Esophagus muscularis mucosa (tissue), 3 donors: ENCODE results near the gene SFXN4.

Experiments used
- POLR2A ChIP-seq: fragments of 450-650 bp; IDR thresholded peaks from one replicate; pipeline ENCODE4 v1.6.1; 2017; ENCODE audit warnings: antibody characterized with exemption, moderate library complexity, mild to moderate bottlenecking, low read depth
- POLR2AphosphoS5 ChIP-seq, 2 donors: sonication (generic); formaldehyde crosslinking; IDR thresholded peaks; one replicate each; pipeline ENCODE4 v1.6.1; 2017; ENCODE audit warnings: antibody characterized with exemption in 2 of 2
- TF ChIP-seq, protein P1 (sequence below), 3 experiments: fragments of 200-600 bp in 2 of 3; fragments of 450-650 bp in 1 of 3; sonication (generic) in 2 of 3; IDR thresholded peaks; one replicate each; pipeline ENCODE4 v1.5.1; 2017 to 2019; ENCODE audit warnings: antibody characterized with exemption in 3 of 3, mild to moderate bottlenecking in 2 of 3, moderate library complexity in 1 of 3

DNA sequence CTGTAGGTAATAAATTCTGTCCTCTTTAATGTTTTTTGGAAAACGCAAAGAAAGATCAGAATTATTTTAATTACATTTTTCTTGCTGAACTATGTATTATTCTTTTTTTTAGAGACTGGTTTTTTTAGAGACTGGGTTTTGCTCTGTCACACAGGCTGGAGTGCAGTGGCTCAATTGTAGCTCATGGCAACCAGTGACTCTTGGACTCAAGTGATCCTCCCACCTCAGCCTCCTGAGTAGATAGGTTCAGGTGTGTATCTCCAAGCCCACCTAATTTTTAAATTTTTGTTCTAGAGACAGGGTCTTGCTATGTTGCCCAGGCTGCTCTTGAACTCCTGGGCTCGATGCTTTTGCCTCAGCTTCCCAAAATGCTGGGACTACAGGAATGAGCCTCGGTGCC is 66.9 kb downstream of the SFXN4 start:
- TF ChIP-seq POLR2AphosphoS5 (IDR thresholded peaks at IDR 0.05): no peak
- TF ChIP-seq, protein P1, sequence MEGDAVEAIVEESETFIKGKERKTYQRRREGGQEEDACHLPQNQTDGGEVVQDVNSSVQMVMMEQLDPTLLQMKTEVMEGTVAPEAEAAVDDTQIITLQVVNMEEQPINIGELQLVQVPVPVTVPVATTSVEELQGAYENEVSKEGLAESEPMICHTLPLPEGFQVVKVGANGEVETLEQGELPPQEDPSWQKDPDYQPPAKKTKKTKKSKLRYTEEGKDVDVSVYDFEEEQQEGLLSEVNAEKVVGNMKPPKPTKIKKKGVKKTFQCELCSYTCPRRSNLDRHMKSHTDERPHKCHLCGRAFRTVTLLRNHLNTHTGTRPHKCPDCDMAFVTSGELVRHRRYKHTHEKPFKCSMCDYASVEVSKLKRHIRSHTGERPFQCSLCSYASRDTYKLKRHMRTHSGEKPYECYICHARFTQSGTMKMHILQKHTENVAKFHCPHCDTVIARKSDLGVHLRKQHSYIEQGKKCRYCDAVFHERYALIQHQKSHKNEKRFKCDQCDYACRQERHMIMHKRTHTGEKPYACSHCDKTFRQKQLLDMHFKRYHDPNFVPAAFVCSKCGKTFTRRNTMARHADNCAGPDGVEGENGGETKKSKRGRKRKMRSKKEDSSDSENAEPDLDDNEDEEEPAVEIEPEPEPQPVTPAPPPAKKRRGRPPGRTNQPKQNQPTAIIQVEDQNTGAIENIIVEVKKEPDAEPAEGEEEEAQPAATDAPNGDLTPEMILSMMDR (IDR thresholded peaks at IDR 0.05): no peak
- TF ChIP-seq POLR2A: no peak
